HG03175 (cell line): ENCODE measurements around the gene HAUS3.

Experiments
- ATAC-seq: cut with Tn5 transposase; IDR thresholded peaks from one replicate; pipeline ENCODE4 v1.9.1; 2021; ENCODE audit warnings: mild to moderate bottlenecking, moderate library complexity; ENCODE audit not compliant: unreplicated experiment

Gene HAUS3

GRCh38 chr4:2265113-2266110, 23.5 kb upstream of the HAUS3 start:
- no peak for ATAC-seq

GRCh38 chr4:2264481-2265041, 22.6 kb upstream of the HAUS3 start:
- ATAC-seq, result no peak

DNA sequence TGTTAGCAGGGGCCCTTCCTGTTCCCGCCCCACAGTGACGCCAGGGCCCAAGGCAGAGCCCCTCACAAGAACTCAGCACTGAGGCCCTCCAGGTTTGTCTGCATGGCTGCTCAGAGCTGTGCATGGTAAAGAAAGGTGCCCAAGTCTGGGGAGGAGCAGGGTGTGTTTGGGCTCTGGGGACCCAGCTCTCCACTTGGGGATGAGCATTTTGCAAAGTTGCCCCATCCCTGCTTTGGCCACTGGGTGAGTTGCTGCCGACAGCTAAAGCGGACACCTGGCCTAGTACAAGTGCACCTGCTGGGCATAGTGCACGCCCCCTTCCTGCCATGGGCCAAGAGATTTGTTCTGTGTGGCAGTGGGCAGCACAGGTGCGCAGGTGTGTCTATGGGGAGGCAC, 22.0 kb upstream of the HAUS3 start:
- ATAC-seq, result no peak

DNA sequence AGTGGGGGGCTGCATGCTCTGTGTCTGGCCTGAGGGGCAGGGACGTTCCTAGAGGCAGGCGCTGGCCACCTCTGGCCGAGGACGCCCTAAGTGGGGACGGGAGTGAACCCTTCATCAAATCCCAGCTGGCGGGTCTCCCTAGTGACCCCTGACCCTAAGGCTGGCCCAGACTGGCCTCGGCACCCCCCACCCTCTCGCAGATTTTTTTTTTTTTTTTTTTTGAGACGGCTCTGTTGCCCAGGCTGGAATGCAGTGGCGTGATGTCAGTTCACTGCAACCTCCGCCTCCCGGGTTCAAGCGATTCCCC, 21.0 kb upstream of the HAUS3 start:
- ATAC-seq, result no peak

GRCh38 chr4:2262145-2262943, 20.4 kb upstream of the HAUS3 start:
- peak; percentile 91 for ATAC-seq

DNA sequence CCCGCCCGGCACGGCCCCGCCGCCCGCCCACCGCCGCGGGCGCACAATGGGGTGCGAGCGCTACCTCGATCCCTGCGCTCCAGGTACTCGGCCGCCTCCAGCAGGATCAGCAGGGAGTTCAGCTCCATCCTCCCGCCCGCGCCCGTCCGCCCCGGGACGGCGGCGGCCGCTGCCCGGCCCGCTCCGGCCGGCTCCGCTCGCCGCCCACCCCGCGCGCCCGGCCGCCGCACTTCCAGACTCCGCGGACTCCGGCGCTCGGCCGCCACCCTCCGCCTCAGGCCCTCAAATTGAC, 19.9 kb upstream of the HAUS3 start, which contains the start of gene MXD4:
MXD4 (minus strand) TSS at position 257 of the 292 bp plus-strand sequence; CDS start at position 128, 129 bp downstream.
- ATAC-seq, result peak; percentile 2

DNA sequence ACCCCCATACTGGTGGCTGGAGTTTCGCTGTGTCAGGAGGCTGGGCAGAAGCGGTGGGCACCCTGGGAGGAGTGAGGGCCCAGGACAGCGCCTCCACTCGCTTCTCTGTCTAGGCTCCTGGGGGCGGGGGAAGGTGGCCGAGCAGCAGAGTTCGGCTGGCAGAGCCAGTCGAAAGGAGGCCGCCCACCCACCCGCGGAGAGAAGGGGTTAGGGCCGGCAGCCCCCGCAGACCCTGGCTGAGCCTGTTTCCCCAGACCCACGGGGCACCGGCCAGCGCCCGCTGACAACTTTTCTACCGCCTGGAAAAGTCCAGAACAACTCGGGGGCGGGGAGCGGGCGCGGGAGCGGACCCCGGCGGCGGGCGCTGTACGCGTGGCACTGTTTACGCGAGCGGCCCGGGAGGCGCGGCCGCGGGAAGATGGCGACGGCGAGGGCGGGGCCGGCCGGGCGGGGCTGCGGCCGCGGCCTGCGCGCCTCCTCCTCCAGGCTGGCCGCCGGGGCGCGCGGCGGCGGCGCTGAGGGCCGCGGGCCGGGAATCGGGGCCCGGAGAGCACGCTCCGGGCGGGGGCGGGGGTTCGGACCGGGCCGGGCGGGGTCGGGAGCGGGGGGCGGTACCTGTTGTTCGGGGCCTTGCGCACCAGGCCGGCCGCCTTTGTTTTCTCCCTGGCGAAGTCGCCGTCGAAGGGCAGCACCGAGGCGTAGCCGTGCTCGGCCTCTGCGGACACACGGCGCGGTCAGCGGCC, 19.4 kb upstream of the HAUS3 start:
- ATAC-seq, result peak; percentile 27

DNA sequence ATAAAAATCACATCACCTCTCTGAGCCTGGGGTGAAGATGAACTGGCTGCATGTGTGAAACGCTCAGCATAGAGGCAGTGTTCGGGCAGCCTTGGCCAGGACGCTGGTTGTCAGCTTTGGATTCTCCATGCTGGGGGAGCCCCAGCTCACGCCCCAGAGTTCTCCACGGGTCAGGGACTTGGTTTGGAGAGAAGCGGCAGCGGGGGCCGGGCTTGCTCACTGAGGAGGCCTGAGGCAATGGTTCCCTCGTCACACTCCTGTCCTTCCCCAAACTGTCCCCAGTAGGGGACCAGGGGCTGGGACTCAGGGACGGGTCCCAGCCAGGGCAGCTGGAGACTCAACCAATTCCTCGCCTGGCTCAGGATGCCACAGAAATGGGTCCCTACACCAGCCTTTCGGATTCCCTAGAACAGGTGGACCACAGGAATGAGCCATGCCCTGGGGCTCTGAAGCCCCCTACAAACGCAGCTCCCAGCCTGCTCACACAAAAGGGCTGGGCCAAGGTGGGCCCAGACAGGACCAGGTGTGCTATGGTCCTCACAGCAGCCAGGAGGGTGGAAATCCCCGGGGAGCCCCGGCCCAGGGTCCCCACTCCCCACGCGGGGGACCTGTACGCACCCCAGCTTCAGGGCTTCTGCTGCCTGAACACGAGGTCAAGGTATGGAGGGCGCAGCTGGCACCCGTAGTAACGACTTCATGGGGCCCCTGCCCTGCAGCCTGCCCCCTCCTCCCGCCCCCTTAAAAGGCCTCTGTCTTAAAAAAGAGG, 18.6 kb upstream of the HAUS3 start:
- no peak for ATAC-seq

DNA sequence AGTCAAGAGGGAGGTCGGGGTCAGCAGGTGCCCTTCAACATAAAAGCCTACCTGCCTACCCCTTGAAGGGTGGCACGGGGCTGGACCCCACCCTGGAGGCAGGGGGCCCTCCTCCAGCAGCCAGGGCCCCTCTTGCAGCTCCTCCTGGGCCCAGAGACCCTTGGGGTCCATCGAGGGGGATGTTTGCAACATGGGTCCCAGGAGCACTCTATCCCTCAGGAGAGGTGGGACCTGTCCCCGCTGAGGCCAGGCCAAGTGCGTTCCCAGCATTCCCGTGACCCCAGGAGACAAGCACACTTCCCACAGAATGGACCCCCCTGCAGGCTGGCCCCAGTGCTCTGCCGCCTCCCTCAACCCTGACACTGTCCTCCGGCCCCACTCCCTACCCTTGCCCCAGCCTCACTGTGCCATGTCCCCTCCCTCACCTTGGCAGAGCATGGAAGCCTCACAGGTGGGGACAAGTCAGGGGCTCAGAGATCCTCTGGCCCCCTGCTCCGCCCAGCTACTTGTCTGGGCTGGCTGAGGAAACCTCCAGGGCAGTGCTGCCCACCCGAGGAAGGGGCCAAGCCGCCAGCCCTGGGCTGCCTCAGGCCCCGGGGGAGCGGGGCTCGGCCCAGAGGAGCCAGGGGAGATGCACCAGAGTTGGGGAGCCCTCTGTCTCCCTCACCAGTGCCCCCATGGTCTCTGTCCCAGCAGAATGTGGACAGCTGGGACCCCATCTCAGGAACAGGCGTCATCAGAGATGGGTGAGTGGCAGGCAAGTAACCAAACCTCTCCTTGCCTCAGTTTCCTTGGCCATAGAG, 17.8 kb upstream of the HAUS3 start:
- no peak for ATAC-seq

DNA sequence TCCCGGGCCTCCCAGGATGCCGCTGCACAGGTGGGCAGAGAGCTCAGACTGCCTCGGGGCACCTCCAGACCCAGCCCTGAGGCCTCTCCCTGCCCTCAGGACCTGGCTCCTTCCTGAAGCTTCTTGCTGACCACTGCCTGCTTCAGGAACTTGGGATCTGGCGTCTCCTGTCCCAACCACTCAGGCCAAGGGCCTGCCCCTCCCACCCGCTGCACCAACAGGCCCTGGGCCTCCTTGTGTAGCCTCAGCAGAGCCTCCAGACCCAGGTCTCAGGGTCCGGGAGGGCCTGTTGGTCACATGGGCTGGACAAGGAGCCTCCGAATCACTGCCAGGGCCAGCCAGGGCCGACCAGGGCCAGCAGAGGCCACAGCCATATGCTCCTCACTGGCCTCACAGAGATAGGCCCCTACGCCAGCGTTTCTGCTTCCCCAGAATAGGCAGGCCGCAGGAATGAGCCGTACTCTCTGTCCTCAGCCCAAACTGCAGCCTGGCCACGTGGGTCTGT, 17.2 kb upstream of the HAUS3 start:
- no peak for ATAC-seq

DNA sequence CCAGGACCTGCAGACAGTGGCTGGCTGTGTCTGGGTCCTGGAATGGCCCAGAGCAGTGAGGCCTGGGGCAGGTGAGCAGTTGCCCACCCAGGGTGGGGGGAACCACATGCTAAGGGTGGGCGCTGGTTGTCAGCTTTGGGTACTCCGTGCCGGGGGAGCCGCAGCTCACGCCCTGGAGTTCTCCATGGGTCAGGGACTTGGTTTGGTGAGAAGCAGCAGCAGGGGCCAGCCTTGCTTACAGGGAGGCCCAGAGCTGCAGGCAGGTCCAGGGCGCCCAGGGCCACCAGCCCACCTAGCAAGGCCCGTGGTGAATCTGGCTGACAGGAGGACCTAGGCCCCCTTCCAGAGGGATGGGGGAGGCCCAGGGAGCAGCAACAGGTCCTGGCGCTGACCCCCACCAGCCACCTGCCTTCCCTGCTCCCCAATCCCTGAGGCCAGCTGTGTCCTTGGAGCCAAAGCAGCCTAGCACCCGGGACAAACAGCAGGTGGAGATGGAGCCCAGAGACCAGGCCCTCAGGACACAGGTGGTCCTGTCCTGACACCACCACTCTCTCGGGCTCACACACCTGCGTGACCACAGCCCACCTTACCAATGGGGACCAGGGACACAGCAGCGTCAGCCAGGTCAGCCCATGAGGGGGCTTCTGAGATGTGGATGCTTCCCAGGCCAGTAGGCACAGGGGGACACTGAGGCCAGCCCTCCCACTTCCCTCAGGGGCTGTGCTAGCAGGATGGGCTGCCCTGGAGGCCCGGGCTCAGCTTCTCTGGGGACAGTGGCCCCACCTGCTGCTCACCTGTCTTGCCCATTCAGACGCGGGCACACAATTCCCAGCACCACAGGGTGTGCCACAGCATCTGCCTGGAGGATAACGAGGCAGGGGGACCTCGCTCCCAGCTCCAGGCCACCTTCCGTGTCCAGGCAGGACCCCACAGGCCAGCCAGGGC, 16.4 kb upstream of the HAUS3 start:
- ATAC-seq, result no peak

GRCh38 chr4:2257361-2258081, 15.6 kb upstream of the HAUS3 start:
- no peak for ATAC-seq

- no peak for ATAC-seq
These were observed 14.9 kb upstream of the HAUS3 start for GRCh38 chr4:2256781-2257191.

DNA sequence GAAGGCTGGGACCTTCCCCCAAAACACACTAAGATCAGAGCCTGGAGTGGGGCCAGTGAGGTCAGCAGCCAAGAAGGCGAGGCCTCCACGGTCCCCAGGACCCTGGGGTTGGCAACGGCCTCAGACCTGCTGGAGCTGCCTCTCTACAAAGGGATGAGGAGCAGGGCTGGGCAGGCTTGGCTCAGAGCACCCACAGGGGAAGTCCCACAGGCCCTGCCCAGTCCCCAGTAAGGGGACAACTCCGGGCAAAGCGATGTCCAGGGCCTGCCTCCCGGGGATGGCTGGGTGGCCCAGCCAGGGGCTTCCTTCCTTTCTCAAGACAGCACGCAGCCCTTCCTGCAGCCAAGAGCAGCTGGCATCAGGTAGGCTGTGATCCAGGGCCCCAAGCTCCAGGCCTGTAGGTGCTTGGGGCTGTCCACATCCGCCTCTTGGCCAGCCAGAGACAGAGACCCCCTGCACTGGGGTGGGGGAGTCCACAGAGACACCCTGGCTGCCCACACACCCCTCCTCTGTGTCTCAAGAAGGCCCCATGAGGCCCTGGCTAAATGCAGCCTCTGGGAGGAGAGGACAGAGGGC, 14.3 kb upstream of the HAUS3 start:
- ATAC-seq, result no peak

DNA sequence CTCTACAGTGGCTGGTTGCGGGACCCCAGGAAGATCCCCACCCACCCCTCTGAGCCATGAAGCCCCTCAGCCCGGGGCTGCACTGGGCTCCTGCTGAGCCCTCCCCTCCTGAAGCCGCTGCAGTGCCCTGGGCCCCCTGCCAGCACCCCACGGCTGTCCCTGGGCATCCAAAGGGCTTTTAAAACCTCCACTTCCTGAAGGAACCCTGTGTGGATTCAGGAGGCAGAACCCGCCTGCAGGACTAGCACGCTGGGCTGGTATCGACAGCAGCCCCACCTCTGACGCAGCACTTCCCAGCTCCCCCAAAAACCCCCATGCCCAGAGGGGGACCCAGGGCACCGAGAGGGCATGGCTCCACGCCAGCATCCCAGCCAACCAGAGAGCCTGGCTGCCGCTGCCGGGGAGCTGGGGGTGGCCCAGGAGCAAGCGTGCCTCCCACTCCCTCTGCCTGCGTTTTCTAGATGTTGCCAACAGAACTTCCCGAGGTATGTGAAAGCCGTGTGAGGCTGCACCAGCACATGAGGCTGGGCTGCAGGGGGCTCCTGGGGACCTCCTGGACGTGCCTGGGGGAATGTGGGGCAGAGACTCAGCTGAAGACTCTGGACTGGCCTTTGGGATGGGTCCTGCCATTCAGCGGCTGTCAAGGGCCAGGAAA, 13.7 kb upstream of the HAUS3 start:
- no peak for ATAC-seq

DNA sequence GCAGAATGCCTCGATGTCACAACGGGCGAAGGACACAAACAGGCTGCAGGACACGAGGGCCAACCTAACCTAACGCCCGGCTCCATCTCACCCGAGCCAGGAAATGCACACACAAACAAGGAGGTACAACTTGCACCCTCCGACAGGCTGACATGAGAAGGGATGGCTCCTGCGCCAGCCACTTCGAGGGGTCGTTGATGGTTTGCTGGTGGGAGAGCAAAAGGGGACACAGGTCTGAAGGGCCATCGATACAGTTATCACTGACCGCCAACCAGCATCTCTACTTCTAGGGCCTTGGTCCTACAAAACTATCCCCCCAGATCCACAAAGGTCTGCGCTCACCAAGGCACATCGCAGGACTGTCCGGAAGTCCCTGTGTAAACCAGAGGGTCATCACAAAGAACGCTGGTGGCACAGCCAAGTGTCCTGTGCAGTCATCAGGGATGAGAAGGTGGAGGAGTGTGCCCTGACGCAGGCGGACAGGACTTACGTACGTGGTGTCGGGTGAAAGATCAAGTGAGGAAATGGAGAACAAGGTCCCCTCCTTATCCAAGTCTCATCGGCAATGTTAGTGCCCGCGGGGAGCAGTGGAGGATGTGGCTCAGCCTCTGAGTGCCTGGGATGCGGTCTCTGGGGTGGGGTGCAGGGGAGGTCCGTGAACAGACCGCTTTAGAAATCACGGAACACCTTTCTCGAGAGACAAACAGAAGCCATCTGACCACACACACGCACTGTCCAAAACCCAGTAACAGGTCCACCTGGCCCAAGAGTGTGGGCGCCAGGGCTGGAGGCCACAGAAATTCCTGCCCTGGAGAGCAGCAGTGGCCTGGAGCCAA, 13.0 kb upstream of the HAUS3 start:
- no peak for ATAC-seq
